ENCODE data around the gene RERE.

RERE gene

GRCh38 chr1:8669606-8670335, 147.7 kb downstream of the RERE start:
- no peaks in the 10 kb centered on the region for H3K36me3 ChIP-seq
- TF ChIP-seq, protein P1, sequence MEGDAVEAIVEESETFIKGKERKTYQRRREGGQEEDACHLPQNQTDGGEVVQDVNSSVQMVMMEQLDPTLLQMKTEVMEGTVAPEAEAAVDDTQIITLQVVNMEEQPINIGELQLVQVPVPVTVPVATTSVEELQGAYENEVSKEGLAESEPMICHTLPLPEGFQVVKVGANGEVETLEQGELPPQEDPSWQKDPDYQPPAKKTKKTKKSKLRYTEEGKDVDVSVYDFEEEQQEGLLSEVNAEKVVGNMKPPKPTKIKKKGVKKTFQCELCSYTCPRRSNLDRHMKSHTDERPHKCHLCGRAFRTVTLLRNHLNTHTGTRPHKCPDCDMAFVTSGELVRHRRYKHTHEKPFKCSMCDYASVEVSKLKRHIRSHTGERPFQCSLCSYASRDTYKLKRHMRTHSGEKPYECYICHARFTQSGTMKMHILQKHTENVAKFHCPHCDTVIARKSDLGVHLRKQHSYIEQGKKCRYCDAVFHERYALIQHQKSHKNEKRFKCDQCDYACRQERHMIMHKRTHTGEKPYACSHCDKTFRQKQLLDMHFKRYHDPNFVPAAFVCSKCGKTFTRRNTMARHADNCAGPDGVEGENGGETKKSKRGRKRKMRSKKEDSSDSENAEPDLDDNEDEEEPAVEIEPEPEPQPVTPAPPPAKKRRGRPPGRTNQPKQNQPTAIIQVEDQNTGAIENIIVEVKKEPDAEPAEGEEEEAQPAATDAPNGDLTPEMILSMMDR (IDR thresholded peaks at IDR 0.05; ENCODE audit: low read depth, low read length), result no peak
- no peaks in the 10 kb centered on the region for H3K27me3 ChIP-seq
- no peak for DNase-seq
- peaks cover 27% of the 10 kb centered on the region for H3K4me1 ChIP-seq
- H3K4me3 ChIP-seq (ENCODE audit: low read depth, low read length), result no peak overlapping the region
- H3K9me3 ChIP-seq, result no peaks in the 10 kb centered on the region

GRCh38 chr1:8667869-8668594, 149.4 kb downstream of the RERE start:
- no peak overlapping the region for H3K4me3 ChIP-seq (ENCODE audit: low read depth, low read length)
- H3K4me1 ChIP-seq, result peaks cover 30% of the 10 kb centered on the region
- no peaks in the 10 kb centered on the region for H3K36me3 ChIP-seq
- TF ChIP-seq, protein P1 (IDR thresholded peaks at IDR 0.05; ENCODE audit: low read depth, low read length), result no peak
- no peak for DNase-seq
- H3K9me3 ChIP-seq, result no peaks in the 10 kb centered on the region
- H3K27me3 ChIP-seq, result no peaks in the 10 kb centered on the region

- no peaks in the 10 kb centered on the region for H3K9me3 ChIP-seq
These were observed 150.9 kb downstream of the RERE start for GRCh38 chr1:8666389-8667167.

GRCh38 chr1:8665833-8666232, 151.6 kb downstream of the RERE start:
- no peak overlapping the region for H3K4me3 ChIP-seq (ENCODE audit: low read depth, low read length)
- no peaks in the 10 kb centered on the region for H3K9me3 ChIP-seq
- no peaks in the 10 kb centered on the region for H3K36me3 ChIP-seq
- TF ChIP-seq, protein P1 (IDR thresholded peaks at IDR 0.05; ENCODE audit: low read depth, low read length), result no peak
- H3K27me3 ChIP-seq, result no peaks in the 10 kb centered on the region
- DNase-seq, result no peak
- peaks cover 26% of the 10 kb centered on the region for H3K4me1 ChIP-seq

More at GRCh38 chr1:8666389-8667167, 150.9 kb downstream of the RERE start:
- Histone ChIP-seq H3K4me1 (peaks cover 30% of the 10 kb centered on the region), H3K36me3 (no peaks in the 10 kb centered on the region), H3K4me3 (ENCODE audit: low read depth, low read length) (no peak overlapping the region), H3K27me3 (no peaks in the 10 kb centered on the region)
- TF ChIP-seq, protein P1 (IDR thresholded peaks at IDR 0.05; ENCODE audit: low read depth, low read length), result no peak
- DNase-seq, result peak; percentile 16

DNA sequence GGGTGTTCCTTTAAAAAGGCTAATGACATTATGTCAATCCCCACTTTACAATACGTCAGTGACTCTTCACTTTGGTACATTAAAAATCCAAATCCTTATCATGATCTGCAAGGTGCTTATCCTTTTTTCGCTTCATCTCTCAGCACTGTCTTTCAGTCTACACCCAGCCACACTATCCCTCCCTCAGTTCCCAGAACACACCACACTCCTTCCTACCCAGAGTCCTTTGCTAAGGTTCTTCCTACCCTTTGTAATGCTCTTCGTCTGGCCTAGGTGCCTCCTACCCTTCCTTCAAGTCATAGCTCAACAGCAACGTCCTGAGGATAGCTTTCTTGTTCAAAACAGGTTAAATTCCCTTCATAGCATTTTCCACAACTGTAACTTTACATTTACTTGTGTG, 152.6 kb downstream of the RERE start:
- no peaks in the 10 kb centered on the region for H3K27me3 ChIP-seq
- no peak for DNase-seq
- no peak overlapping the region for H3K4me3 ChIP-seq (ENCODE audit: low read depth, low read length)
- peaks cover 17% of the 10 kb centered on the region for H3K4me1 ChIP-seq
- H3K36me3 ChIP-seq, result no peaks in the 10 kb centered on the region
- TF ChIP-seq, protein P1 (IDR thresholded peaks at IDR 0.05; ENCODE audit: low read depth, low read length), result no peak
- no peaks in the 10 kb centered on the region for H3K9me3 ChIP-seq
